ENCODE measurements around the gene MTFP1. TPM values are rescaled to one million over a fixed set of nuclear protein-coding genes. Genes with fewer than 3 reads are reported as not detected.
A peak's percentile ranks its signal among the peaks of the same experiment; 100 is the strongest.

The MTFP1 gene
- total RNA-seq, 2 donors from 2014 or later = 50.6 to 61.1 TPM

DNA sequence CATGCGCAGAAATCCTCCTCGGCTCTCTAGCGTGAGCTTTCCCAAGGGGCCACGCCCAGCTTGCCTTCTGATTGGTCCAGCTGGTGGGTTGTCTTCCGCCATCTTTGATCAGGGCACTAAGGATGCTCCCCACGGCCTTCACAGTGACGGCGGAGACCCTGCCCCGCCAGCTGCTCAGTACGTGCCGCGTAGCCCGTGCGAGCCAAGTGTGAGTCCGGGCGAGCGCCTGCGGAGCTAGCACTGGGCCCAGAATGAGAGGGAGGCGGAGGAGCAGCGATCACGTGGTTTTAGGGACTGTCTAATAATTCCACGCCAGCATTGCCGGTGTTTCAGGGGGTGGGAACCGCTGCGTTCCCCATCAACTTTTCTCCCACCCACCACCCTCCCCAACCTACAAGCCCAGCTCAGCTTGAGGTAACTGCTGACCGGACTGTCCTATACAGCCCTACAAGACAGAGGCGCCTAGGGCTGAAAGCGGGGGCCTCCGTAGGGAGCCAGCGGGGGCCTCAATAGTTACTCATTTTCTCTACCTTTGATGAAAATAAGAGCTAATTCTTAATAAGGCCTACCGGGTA, 1.5 kb upstream of the MTFP1 start:
- H3K36me3 Mint-ChIP-seq (ENCODE audit: insufficient read depth in 2 of 2) = peaks cover 2 to 18% of the 10 kb centered on the region in 2 donors
- peaks cover 60% of the 10 kb centered on the region for H3K4me1 Mint-ChIP-seq (ENCODE audit: low read depth)
- DNase-seq (peak; percentile 97 to 99), ATAC-seq (replicated peaks in 1 of 2) (peak; percentile 87 to 91)
- H3K27me3 Mint-ChIP-seq (ENCODE audit: low read depth) = no peaks in the 10 kb centered on the region
- H3K27ac Mint-ChIP-seq = peak overlapping the region; percentile 95
- peak overlapping the region; percentile 86 to 97 for H3K4me3 Mint-ChIP-seq
- no peaks in the 10 kb centered on the region for H3K9me3 Mint-ChIP-seq

GRCh38 chr22:30424534-30425326, 838 bp upstream of the MTFP1 start:
- DNase-seq (peak; percentile 21 to 25), ATAC-seq (replicated peaks in 1 of 2) (no peak)
- Mint-ChIP-seq H3K4me1 (ENCODE audit: low read depth) (peaks cover 60% of the 10 kb centered on the region), H3K4me3 (peak overlapping the region; percentile 86 to 97), H3K27me3 (ENCODE audit: low read depth) (no peaks in the 10 kb centered on the region), H3K36me3 (ENCODE audit: insufficient read depth in 2 of 2) (peaks cover 2 to 14% of the 10 kb centered on the region in 2 donors), H3K27ac (peak overlapping the region; percentile 66), H3K9me3 (no peaks in the 10 kb centered on the region)

- H3K27ac Mint-ChIP-seq = peak overlapping the region; percentile 95
- ATAC-seq (replicated peaks in 1 of 2) (no peak), DNase-seq (no peak)
- no peaks in the 10 kb centered on the region for H3K27me3 Mint-ChIP-seq (ENCODE audit: low read depth)
- peaks cover 1 to 10% of the 10 kb centered on the region in 2 donors for H3K36me3 Mint-ChIP-seq (ENCODE audit: insufficient read depth in 2 of 2)
- peak overlapping the region; percentile 86 to 97 for H3K4me3 Mint-ChIP-seq
- H3K4me1 Mint-ChIP-seq (ENCODE audit: low read depth) = peaks cover 55% of the 10 kb centered on the region
- no peaks in the 10 kb centered on the region for H3K9me3 Mint-ChIP-seq
These were observed 297 bp upstream of the MTFP1 start for GRCh38 chr22:30425327-30425615.

DNA sequence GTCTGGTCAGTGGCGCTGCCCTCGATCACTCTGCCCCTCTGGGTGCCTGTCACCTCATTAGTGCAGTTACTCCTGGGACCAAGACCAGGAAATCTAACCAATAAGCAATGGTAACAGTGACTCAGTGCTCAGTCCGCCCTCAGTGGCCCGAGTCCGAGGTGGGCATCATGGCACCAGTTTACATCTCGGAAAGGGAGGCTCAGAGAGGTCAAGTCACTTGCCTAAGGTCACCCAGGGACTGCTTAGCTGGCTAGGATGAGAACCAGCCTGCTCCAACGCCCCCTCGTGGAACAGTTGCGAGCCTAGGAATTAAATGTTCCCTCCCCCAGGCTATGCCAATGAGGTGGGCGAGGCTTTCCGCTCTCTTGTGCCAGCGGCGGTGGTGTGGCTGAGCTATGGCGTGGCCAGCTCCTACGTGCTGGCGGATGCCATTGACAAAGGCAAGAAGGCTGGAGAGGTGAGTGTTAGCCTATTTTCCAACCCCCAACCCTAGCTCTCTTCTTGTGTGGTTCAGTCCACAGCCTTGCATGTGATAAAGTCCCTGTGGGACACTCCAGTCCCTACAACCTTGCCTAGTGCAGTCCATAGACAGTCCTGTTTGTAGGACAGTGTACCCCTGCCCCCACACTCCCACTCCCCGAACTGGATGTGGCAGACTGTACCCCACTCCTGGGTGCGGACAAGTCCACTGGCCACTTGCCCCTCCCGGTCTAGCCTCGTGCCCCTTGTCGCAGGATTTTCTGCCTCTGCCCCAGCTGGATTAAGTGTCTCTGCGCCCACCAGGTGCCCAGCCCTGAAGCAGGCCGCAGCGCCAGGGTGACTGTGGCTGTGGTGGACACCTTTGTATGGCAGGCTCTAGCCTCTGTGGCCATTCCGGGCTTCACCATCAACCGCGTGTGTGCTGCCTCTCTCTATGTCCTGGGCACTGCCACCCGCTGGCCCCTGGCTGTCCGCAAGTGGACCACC, 1.1 kb downstream of the MTFP1 start:
- ATAC-seq (replicated peaks in 1 of 2) = peak; percentile 35 to 43
- H3K9me3 Mint-ChIP-seq = no peaks in the 10 kb centered on the region
- peak overlapping the region; percentile 86 to 97 for H3K4me3 Mint-ChIP-seq
- no peaks in the 10 kb centered on the region for H3K27me3 Mint-ChIP-seq (ENCODE audit: low read depth)
- peak; percentile 87 to 90 for DNase-seq
- H3K36me3 Mint-ChIP-seq (ENCODE audit: insufficient read depth in 2 of 2) = peaks cover 0 to 9% of the 10 kb centered on the region in 2 donors
- peak overlapping the region; percentile 95 for H3K27ac Mint-ChIP-seq
- H3K4me1 Mint-ChIP-seq (ENCODE audit: low read depth) = peaks cover 41% of the 10 kb centered on the region

GRCh38 chr22:30427871-30428270, 2.3 kb downstream of the MTFP1 start:
- H3K27me3 Mint-ChIP-seq (ENCODE audit: low read depth) = no peaks in the 10 kb centered on the region
- no peak overlapping the region for H3K4me3 Mint-ChIP-seq
- H3K36me3 Mint-ChIP-seq (ENCODE audit: insufficient read depth in 2 of 2) = peaks cover 0 to 7% of the 10 kb centered on the region in 2 donors
- H3K27ac Mint-ChIP-seq = no peak overlapping the region
- no peaks in the 10 kb centered on the region for H3K9me3 Mint-ChIP-seq
- peaks cover 29% of the 10 kb centered on the region for H3K4me1 Mint-ChIP-seq (ENCODE audit: low read depth)
- no peak for DNase-seq
- no peak for ATAC-seq (replicated peaks in 1 of 2)

DNA sequence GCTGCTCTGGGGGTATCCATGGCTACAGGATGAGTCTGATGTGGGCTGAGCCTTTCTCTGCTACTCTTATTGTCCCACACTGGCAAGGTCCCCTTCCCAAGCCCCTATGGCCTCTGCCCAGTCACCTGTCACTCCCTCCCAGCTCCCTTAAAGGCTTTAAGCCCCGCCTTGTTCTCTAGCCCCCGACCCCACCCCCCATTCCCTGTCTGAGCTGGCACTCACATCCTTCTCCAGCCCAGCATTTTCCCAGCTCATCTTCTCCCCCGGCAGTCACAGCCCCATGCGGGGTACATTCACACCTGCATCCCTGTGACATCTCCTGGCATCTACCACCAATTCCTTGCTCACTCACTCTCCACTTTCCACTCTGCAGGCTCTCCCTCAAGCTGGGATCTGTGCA, 4.3 kb downstream of the MTFP1 start:
- peaks cover 0 to 11% of the 10 kb centered on the region in 2 donors for H3K36me3 Mint-ChIP-seq (ENCODE audit: insufficient read depth in 2 of 2)
- H3K27ac Mint-ChIP-seq = no peak overlapping the region
- H3K4me3 Mint-ChIP-seq = no peak overlapping the region
- no peaks in the 10 kb centered on the region for H3K9me3 Mint-ChIP-seq
- ATAC-seq (replicated peaks in 1 of 2) = no peak
- no peak for DNase-seq
- H3K27me3 Mint-ChIP-seq (ENCODE audit: low read depth) = no peaks in the 10 kb centered on the region
- peaks cover 42% of the 10 kb centered on the region for H3K4me1 Mint-ChIP-seq (ENCODE audit: low read depth)

DNA sequence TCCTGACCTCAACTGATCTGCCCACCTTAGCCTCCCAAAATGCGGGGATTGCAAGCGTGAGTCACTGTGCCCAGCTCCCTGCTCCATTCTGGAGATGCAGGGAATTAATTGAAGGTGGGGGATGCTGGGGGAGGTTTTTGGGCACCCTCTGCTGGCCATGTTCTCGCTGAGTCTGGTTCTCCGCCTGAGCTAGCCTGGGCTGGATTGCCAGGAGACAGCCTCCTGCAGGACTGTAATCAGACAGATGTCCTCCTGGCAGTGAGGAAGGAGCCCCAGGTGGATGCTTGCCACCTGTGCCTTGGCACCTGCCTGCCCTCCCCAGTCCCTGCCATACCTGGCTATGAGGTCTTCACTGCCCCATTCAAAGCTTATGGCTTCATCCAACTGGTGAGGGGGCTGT, 5.4 kb downstream of the MTFP1 start:
- peaks cover 46% of the 10 kb centered on the region for H3K4me1 Mint-ChIP-seq (ENCODE audit: low read depth)
- H3K9me3 Mint-ChIP-seq = peaks cover 6% of the 10 kb centered on the region in 2 donors
- H3K36me3 Mint-ChIP-seq (ENCODE audit: insufficient read depth in 2 of 2) = peaks cover 7 to 21% of the 10 kb centered on the region in 2 donors
- H3K27ac Mint-ChIP-seq = no peak overlapping the region
- no peak for DNase-seq
- H3K27me3 Mint-ChIP-seq (ENCODE audit: low read depth) = no peaks in the 10 kb centered on the region
- H3K4me3 Mint-ChIP-seq = no peak overlapping the region
- ATAC-seq (replicated peaks in 1 of 2) = no peak

- Mint-ChIP-seq H3K9me3 (peaks cover 8% of the 10 kb centered on the region in 2 donors), H3K4me1 (ENCODE audit: low read depth) (peaks cover 37% of the 10 kb centered on the region), H3K27ac (no peak overlapping the region), H3K36me3 (ENCODE audit: insufficient read depth in 2 of 2) (peaks cover 7 to 22% of the 10 kb centered on the region in 2 donors), H3K4me3 (no peak overlapping the region), H3K27me3 (ENCODE audit: low read depth) (no peaks in the 10 kb centered on the region)
- ATAC-seq (replicated peaks in 1 of 2) (no peak), DNase-seq (no peak)
These were observed 6.5 kb downstream of the MTFP1 start for GRCh38 chr22:30432096-30432495.

- H3K27ac Mint-ChIP-seq = no peak overlapping the region
These were observed 7.0 kb downstream of the MTFP1 start for GRCh38 chr22:30432520-30432919.

DNA sequence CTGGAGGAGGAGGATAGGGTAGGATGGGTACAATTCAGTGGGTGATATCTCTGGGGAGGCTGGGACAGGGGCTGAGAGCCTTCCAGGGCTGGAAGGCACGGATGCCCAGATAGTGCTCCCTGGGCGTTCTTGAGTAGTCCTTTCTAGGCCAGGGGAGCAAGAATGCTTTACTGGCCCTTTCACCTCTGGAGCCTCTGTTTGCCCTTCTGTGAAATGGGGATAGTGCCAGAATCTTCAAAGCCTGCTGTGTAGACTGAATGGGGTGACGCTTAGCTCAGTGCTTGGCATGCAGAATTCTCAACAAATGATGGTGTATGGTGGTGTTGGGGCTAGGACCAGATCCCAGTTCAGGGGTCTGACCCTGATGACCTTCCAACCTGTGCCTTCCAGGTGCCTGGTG, 7.7 kb downstream of the MTFP1 start:
- Mint-ChIP-seq H3K27me3 (ENCODE audit: low read depth) (peaks cover 3% of the 10 kb centered on the region), H3K4me3 (no peak overlapping the region), H3K27ac (no peak overlapping the region), H3K4me1 (ENCODE audit: low read depth) (peaks cover 33% of the 10 kb centered on the region), H3K9me3 (peaks cover 8% of the 10 kb centered on the region in 2 donors), H3K36me3 (ENCODE audit: insufficient read depth in 2 of 2) (peaks cover 7 to 21% of the 10 kb centered on the region in 2 donors)
- DNase-seq (no peak), ATAC-seq (replicated peaks in 1 of 2) (no peak)

More at GRCh38 chr22:30432520-30432919, 7.0 kb downstream of the MTFP1 start:
- Mint-ChIP-seq H3K4me3 (no peak overlapping the region), H3K4me1 (ENCODE audit: low read depth) (peaks cover 33% of the 10 kb centered on the region), H3K9me3 (peaks cover 8% of the 10 kb centered on the region in 2 donors), H3K27me3 (ENCODE audit: low read depth) (no peaks in the 10 kb centered on the region), H3K36me3 (ENCODE audit: insufficient read depth in 2 of 2) (peaks cover 7 to 23% of the 10 kb centered on the region in 2 donors)
- no peak for DNase-seq
- no peak for ATAC-seq (replicated peaks in 1 of 2)

DNA sequence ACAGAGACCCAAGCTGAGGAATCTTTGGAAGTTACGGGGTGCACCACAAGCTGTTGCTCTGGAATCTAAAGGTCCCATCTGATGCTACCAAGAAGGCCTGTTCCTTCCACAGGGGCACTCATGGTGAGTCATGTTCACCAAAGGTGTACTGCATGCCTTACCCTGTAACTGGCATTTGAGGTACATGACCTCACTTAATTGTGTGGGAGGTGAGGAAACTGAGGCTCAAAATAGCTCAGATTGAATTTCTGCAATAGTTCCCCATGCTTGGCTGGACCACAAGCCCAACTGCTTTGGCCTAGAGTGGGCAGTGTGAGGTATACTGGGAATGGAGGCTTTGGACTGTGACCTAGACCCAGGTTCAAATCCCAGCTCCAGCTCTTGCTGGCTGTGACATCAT, 8.2 kb downstream of the MTFP1 start:
- Mint-ChIP-seq H3K36me3 (ENCODE audit: insufficient read depth in 2 of 2) (peaks cover 7 to 18% of the 10 kb centered on the region in 2 donors), H3K4me1 (ENCODE audit: low read depth) (peaks cover 33% of the 10 kb centered on the region), H3K27me3 (ENCODE audit: low read depth) (peaks cover 8% of the 10 kb centered on the region), H3K4me3 (peak overlapping the region in 1 of 2 donors; percentile 97), H3K9me3 (peaks cover 8% of the 10 kb centered on the region in 2 donors), H3K27ac (no peak overlapping the region)
- DNase-seq (peak in 1 of 2 donors; percentile 11), ATAC-seq (replicated peaks in 1 of 2) (no peak)

DNA sequence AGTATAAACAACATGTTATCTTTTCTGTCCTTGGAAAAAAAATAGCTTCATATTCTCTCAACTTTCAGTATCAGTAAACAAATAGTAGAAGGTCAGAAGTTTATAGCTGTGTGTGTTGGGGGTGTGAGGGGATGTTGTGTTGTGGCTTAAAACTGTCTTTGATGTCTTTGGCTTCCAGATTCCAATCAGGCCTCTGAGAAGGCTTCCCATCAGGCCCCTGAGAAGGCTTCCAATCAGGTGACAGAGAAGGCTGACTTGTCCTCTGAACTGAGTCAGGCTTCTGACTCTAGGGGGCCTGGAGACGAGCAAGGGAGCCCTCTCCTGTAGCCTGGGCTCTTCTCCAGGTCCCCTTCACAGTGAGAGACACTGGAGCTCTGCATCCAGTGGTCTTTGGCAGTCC, 9.3 kb downstream of the MTFP1 start:
- Mint-ChIP-seq H3K4me1 (ENCODE audit: low read depth) (peaks cover 33% of the 10 kb centered on the region), H3K27me3 (ENCODE audit: low read depth) (peaks cover 10% of the 10 kb centered on the region), H3K4me3 (peak overlapping the region; percentile 94 to 97), H3K27ac (peak overlapping the region; percentile 92), H3K9me3 (peaks cover 8% of the 10 kb centered on the region in 2 donors), H3K36me3 (ENCODE audit: insufficient read depth in 2 of 2) (peaks cover 7 to 19% of the 10 kb centered on the region in 2 donors)
- ATAC-seq (replicated peaks in 1 of 2) = peak; percentile 19 to 27
- DNase-seq = peak in 1 of 2 donors; percentile 12

Measured in activated T-cell treated with anti-CD3 and anti-CD28 coated beads, Interleukin-2, amount 50 U/mL, for 72 hours (primary cell).